Astrocyte (in vitro differentiated cells and primary cell): ENCODE results near the gene PPP1R1B. TPM values are rescaled to one million over a fixed set of nuclear protein-coding genes. Genes with fewer than 3 reads are reported as not detected.

Experiments
- DNase-seq: peaks from one replicate; pipeline ENCODE4 v3.0.0-alpha.2; 2010; ENCODE audit warnings: low read depth
- FAIRE-seq: peaks from 2 replicates; lab custom pipeline; 2011; peaks lifted over from hg19 to GRCh38; lab: Jason Lieb, UNC
- H2AFZ ChIP-seq: 2 replicates; pipeline ENCODE4 v1.6.0; 2012; ENCODE audit warnings: low read depth, low read length, inconsistent platforms
- H3K27ac ChIP-seq: 2 replicates; pipeline ENCODE4 v1.5.1; 2011; ENCODE audit warnings: low read depth, low read length, inconsistent platforms
- H3K27me3 ChIP-seq: 2 replicates; pipeline ENCODE4 v1.6.0; 2011; ENCODE audit warnings: low read length, inconsistent platforms; ENCODE audit not compliant: insufficient read depth
- H3K36me3 ChIP-seq: 2 replicates; pipeline ENCODE4 v1.5.1; 2011; ENCODE audit warnings: low read length, inconsistent platforms; ENCODE audit not compliant: insufficient read depth
- H3K4me1 ChIP-seq: 2 replicates; pipeline ENCODE4 v1.5.1; 2011; ENCODE audit warnings: low read length, inconsistent platforms; ENCODE audit not compliant: insufficient read depth
- H3K4me2 ChIP-seq: 2 replicates; pipeline ENCODE4 v1.6.0; 2012; ENCODE audit warnings: low read length, inconsistent platforms
- H3K4me3 ChIP-seq: 2 replicates; pipeline ENCODE4 v1.5.1; 2011; ENCODE audit warnings: low read depth, mild to moderate bottlenecking, low read length, inconsistent platforms; ENCODE audit not compliant: insufficient read depth
- H3K79me2 ChIP-seq: 2 replicates; pipeline ENCODE4 v1.6.0; 2012; ENCODE audit warnings: mild to moderate bottlenecking, low read length, inconsistent platforms; ENCODE audit not compliant: insufficient read depth
- H3K9ac ChIP-seq: 2 replicates; pipeline ENCODE4 v1.6.0; 2012; ENCODE audit warnings: mild to moderate bottlenecking, low read length, inconsistent platforms
- H3K9me3 ChIP-seq: 2 replicates; pipeline ENCODE4 v1.5.1; 2012; ENCODE audit warnings: low read depth, mild to moderate bottlenecking, low read length, inconsistent platforms; ENCODE audit not compliant: insufficient read depth
- H4K20me1 ChIP-seq: 2 replicates; pipeline ENCODE4 v1.6.0; 2012; ENCODE audit warnings: low read length, inconsistent platforms; ENCODE audit not compliant: insufficient read depth
- H3K27ac Mint-ChIP-seq: one replicate; pipeline ENCODE4 v1.8.0; 2021; ENCODE audit warnings: mild to moderate bottlenecking, mixed read lengths; ENCODE audit not compliant: unreplicated experiment
- H3K27me3 Mint-ChIP-seq: one replicate; pipeline ENCODE4 v1.8.0; 2021; ENCODE audit warnings: low read depth, mixed read lengths; ENCODE audit not compliant: unreplicated experiment
- H3K36me3 Mint-ChIP-seq: one replicate; pipeline ENCODE4 v1.8.0; 2021; ENCODE audit warnings: low read depth, mixed read lengths; ENCODE audit not compliant: unreplicated experiment
- H3K4me1 Mint-ChIP-seq: one replicate; pipeline ENCODE4 v1.8.0; 2021; ENCODE audit warnings: low read depth, mixed read lengths; ENCODE audit not compliant: unreplicated experiment
- H3K4me3 Mint-ChIP-seq: one replicate; pipeline ENCODE4 v1.8.0; 2021; ENCODE audit warnings: mild to moderate bottlenecking, moderate library complexity, mixed read lengths; ENCODE audit not compliant: unreplicated experiment
- H3K9me3 Mint-ChIP-seq: one replicate; pipeline ENCODE4 v1.8.0; 2021; ENCODE audit warnings: mild to moderate bottlenecking, mixed read lengths; ENCODE audit not compliant: unreplicated experiment
- EZH2 ChIP-seq: IDR thresholded peaks from 2 replicates; pipeline ENCODE4 v1.6.1; 2012; ENCODE audit warnings: mild to moderate bottlenecking, low read length, inconsistent platforms; ENCODE audit not compliant: insufficient read depth
- total RNA-seq: library from RNA; stranded (reverse); gene quantifications from 2 replicates; pipeline ENCODE4 v1.2.1, GENCODE V29; 2021
- TF ChIP-seq, protein P1 (sequence below): IDR thresholded peaks from 2 replicates; pipeline ENCODE4 v1.5.1; 2011; ENCODE audit warnings: low read depth, mild to moderate bottlenecking, inconsistent platforms, low read length, moderate library complexity; ENCODE audit not compliant: insufficient read depth

Gene PPP1R1B
- total RNA-seq, 1 donor from 2014 or later = 0.39 TPM

DNA sequence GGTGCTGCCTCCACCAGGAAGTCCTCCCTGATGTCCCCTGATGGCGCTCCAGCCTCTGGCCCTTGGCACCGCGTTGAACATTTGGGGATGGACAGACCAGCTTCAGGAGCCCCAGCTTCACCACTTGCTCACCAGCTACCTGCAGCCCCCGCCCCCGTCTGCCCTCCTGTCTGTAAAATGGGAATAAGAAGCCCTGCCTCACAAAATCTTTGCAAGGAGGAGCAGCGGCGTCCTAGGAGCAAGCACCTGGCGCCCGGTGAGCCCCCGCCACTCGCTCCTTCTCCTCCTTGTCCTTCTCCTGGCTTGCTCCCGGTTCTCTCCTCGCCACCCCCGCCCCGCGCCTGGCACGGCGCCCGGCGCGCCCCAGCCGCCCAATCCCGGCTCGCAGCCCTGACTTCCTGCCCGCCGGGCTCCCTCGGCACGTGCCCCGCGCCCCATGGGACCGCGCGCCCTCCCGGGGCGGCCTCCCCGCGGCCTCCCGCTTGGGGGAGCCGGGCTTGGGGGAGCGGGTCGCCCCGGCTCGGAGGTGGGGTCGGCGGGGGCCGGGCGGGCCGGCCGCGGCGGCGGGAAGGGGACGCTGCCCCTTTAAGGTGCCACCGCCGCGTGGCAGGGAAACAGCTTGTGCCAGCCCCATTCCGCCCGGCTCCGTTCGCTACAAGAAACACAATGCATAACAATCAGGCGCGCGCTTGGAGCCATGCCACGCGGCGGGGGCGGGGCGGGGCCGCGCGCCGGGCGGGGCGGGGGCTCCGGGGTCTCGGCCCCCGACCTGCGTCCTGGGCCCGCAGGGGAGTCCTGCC is 9.1 kb upstream of the PPP1R1B start:
- Histone ChIP-seq H3K27me3 (peaks cover 36% of the 10 kb centered on the region), H3K4me3 (peak overlapping the region; percentile 37), H4K20me1 (no peaks in the 10 kb centered on the region), H3K9me3 (no peaks in the 10 kb centered on the region), H3K4me1 (peaks cover 11% of the 10 kb centered on the region), H2AFZ (peak overlapping the region; percentile 56), H3K27ac (no peak overlapping the region), H3K9ac (peak overlapping the region; percentile 43), H3K4me2 (peak overlapping the region; percentile 90), H3K79me2 (no peaks in the 10 kb centered on the region), H3K36me3 (no peaks in the 10 kb centered on the region)
- Mint-ChIP-seq H3K27ac (no peak overlapping the region), H3K9me3 (no peaks in the 10 kb centered on the region), H3K4me1 (no peaks in the 10 kb centered on the region), H3K36me3 (no peaks in the 10 kb centered on the region), H3K27me3 (peaks cover 86% of the 10 kb centered on the region), H3K4me3 (peak overlapping the region; percentile 71)
- TF ChIP-seq EZH2 = no peak
- TF ChIP-seq, protein P1, sequence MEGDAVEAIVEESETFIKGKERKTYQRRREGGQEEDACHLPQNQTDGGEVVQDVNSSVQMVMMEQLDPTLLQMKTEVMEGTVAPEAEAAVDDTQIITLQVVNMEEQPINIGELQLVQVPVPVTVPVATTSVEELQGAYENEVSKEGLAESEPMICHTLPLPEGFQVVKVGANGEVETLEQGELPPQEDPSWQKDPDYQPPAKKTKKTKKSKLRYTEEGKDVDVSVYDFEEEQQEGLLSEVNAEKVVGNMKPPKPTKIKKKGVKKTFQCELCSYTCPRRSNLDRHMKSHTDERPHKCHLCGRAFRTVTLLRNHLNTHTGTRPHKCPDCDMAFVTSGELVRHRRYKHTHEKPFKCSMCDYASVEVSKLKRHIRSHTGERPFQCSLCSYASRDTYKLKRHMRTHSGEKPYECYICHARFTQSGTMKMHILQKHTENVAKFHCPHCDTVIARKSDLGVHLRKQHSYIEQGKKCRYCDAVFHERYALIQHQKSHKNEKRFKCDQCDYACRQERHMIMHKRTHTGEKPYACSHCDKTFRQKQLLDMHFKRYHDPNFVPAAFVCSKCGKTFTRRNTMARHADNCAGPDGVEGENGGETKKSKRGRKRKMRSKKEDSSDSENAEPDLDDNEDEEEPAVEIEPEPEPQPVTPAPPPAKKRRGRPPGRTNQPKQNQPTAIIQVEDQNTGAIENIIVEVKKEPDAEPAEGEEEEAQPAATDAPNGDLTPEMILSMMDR = no peak
- no peak for FAIRE-seq
- DNase-seq = no peak

DNA sequence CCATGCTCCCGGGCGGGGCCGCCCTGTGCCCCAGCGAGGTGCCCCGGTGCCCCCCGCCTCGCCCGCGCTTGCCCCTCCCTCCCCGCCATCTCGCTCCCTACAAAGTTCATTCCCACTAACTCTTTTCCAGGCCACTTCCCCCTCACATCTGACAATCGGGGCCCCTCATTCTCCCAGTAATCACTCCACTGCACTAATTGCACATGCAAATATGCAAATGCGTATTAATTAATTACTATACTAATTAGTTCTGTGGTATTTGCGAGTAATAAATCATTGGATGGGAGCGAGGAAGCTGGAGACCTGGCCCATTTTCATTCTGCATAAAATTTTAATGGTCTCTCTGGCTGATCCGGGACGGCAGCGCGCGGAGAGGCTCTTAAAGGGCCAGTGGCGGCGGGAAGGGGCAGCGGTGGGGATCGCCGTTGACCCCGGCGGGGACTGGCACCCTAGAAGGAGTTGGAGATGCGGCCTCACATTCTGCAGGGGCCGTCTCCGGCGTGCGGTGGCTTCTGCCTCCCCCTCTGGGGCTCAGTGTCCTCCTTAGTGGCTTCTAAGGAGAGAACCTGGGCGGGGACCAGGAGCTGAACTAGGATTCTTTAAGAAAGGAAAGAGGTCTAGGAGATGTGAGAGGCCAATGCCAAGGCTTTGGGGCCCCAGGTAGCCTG is 8.4 kb upstream of the PPP1R1B start:
- Histone ChIP-seq H2AFZ (peak overlapping the region; percentile 64), H3K4me1 (peaks cover 11% of the 10 kb centered on the region), H3K36me3 (no peaks in the 10 kb centered on the region), H3K9ac (peak overlapping the region; percentile 35), H3K9me3 (no peaks in the 10 kb centered on the region), H3K79me2 (no peaks in the 10 kb centered on the region), H3K27ac (no peak overlapping the region), H3K27me3 (peaks cover 30% of the 10 kb centered on the region), H4K20me1 (no peaks in the 10 kb centered on the region), H3K4me2 (peak overlapping the region; percentile 90), H3K4me3 (peak overlapping the region; percentile 64)
- no peaks in the 10 kb centered on the region for H3K9me3 Mint-ChIP-seq
- peak overlapping the region; percentile 85 for H3K4me3 Mint-ChIP-seq
- H3K27me3 Mint-ChIP-seq = peaks cover 81% of the 10 kb centered on the region
- H3K4me1 Mint-ChIP-seq = no peaks in the 10 kb centered on the region
- TF ChIP-seq EZH2 = no peak
- TF ChIP-seq, protein P1 = no peak
- FAIRE-seq (no peak), DNase-seq (no peak)
- H3K27ac Mint-ChIP-seq = no peak overlapping the region
- H3K36me3 Mint-ChIP-seq = no peaks in the 10 kb centered on the region
